OCI-LY3 (cell line): Measurements from ENCODE around the gene RRAGD.

Source experiments
- CTCF ChIP-seq: fragments of 200-600, 300-600 bp; sonication (generic); IDR thresholded peaks from 2 replicates; pipeline ENCODE4 v1.5.1; 2014; ENCODE audit warnings: antibody characterized with exemption, low read length, low read depth
- EZH2phosphoT487 ChIP-seq: fragments of 200-600 bp; shearing (Covaris generic); IDR thresholded peaks from 2 replicates; pipeline ENCODE4 v1.6.1; 2018; ENCODE audit warnings: antibody characterized with exemption, mixed run types, low read depth

- TF ChIP-seq CTCF, result no peak
- no peak for TF ChIP-seq EZH2phosphoT487
Observed at GRCh38 chr6:89414215-89414614, 2.1 kb upstream of the RRAGD start.
